Measurements from ENCODE around the gene HPD. TPM values are rescaled to one million over a fixed set of nuclear protein-coding genes. Genes with fewer than 3 reads are reported as not detected.
"Not testable (repeated sequence)": the region's sequence is repeated elsewhere in the genome, so short reads cannot be mapped to it uniquely, and the experiment has no call there.

HPD gene
- 1.0 TPM for polyA plus RNA-seq (2013, experiment 1 of 2)
- 0.30 TPM for polyA plus RNA-seq (2013, experiment 2 of 2)

GRCh38 chr12:121858662-121859572, at the start of gene HPD:
Gene HPD, minus strand, starts transcription at chr12:121858859. Its CDS starts 36 bp downstream, at chr12:121858823.
- H3K4me3 ChIP-seq (ENCODE audit: extremely low read depth, insufficient read depth, low read length, poor library complexity, severe bottlenecking): no peak within 1 kb of the TSS
- WGBS, 2 experiments (ENCODE audit: insufficient coverage in 2 of 2): 63 to 64% methylated on average over 11 to 13 of the region's 16 CpGs
- H3K4me1 ChIP-seq (ENCODE audit: control insufficient read depth, insufficient read depth, low read length, poor library complexity, severe bottlenecking): peaks cover 36% of the 10 kb centered on the region

GRCh38 chr12:121905746-121906145, 47.1 kb upstream of the HPD start:
- 94% methylated on average over 2 of the region's 4 CpGs; no CpG with 5 or more reads in 1 of the 2 experiments for WGBS, 2 experiments (ENCODE audit: insufficient coverage in 2 of 2)
- Histone ChIP-seq H3K27ac (ENCODE audit: low read depth, low read length, severe bottlenecking) (no peak overlapping the region), H3K36me3 (ENCODE audit: control insufficient read depth, insufficient read depth, low read length) (peaks cover 64% of the 10 kb centered on the region)

More at GRCh38 chr12:121858662-121859572, at the start of gene HPD:
- peak within 1 kb of the TSS; percentile 97 for H3K27ac ChIP-seq (ENCODE audit: low read depth, low read length, severe bottlenecking)
- no peaks in the 10 kb centered on the region for H3K36me3 ChIP-seq (ENCODE audit: control insufficient read depth, insufficient read depth, low read length)
- H3K9me3 ChIP-seq (ENCODE audit: control insufficient read depth, low read length): no peaks in the 10 kb centered on the region

GRCh38 chr12:121903202-121903601, 44.5 kb upstream of the HPD start:
- Histone ChIP-seq H3K36me3 (ENCODE audit: control insufficient read depth, insufficient read depth, low read length) (peaks cover 67% of the 10 kb centered on the region), H3K27ac (ENCODE audit: low read depth, low read length, severe bottlenecking) (no peak overlapping the region), H3K4me3 (ENCODE audit: extremely low read depth, insufficient read depth, low read length, poor library complexity, severe bottlenecking) (no peak overlapping the region), H3K9me3 (ENCODE audit: control insufficient read depth, low read length) (no peaks in the 10 kb centered on the region), H3K4me1 (ENCODE audit: control insufficient read depth, insufficient read depth, low read length, poor library complexity, severe bottlenecking) (no peaks in the 10 kb centered on the region)
- WGBS, 2 experiments (ENCODE audit: insufficient coverage in 2 of 2): 67 to 80% methylated on average over 1 of the region's 2 CpGs

More at GRCh38 chr12:121905746-121906145, 47.1 kb upstream of the HPD start:
- Histone ChIP-seq H3K4me1 (ENCODE audit: control insufficient read depth, insufficient read depth, low read length, poor library complexity, severe bottlenecking) (no peaks in the 10 kb centered on the region), H3K4me3 (ENCODE audit: extremely low read depth, insufficient read depth, low read length, poor library complexity, severe bottlenecking) (no peak overlapping the region), H3K9me3 (ENCODE audit: control insufficient read depth, low read length) (no peaks in the 10 kb centered on the region)

- Histone ChIP-seq H3K4me3 (ENCODE audit: extremely low read depth, insufficient read depth, low read length, poor library complexity, severe bottlenecking) (no peak overlapping the region), H3K4me1 (ENCODE audit: control insufficient read depth, insufficient read depth, low read length, poor library complexity, severe bottlenecking) (peaks cover under 1% of the 10 kb centered on the region), H3K36me3 (ENCODE audit: control insufficient read depth, insufficient read depth, low read length) (peaks cover 75% of the 10 kb centered on the region), H3K9me3 (ENCODE audit: control insufficient read depth, low read length) (no peaks in the 10 kb centered on the region), H3K27ac (ENCODE audit: low read depth, low read length, severe bottlenecking) (no peak overlapping the region)
- 94 to 97% methylated on average over 14 of the region's 14 CpGs for WGBS, 2 experiments (ENCODE audit: insufficient coverage in 2 of 2)
Observed at GRCh38 chr12:121899590-121899989, 40.9 kb upstream of the HPD start.

GRCh38 chr12:121898287-121898686, 39.6 kb upstream of the HPD start:
- H3K9me3 ChIP-seq (ENCODE audit: control insufficient read depth, low read length): no peaks in the 10 kb centered on the region
- H3K36me3 ChIP-seq (ENCODE audit: control insufficient read depth, insufficient read depth, low read length): peaks cover 70% of the 10 kb centered on the region
- WGBS, 2 experiments (ENCODE audit: insufficient coverage in 2 of 2): 83 to 100% methylated on average over 1 to 4 of the region's 5 CpGs
- H3K27ac ChIP-seq (ENCODE audit: low read depth, low read length, severe bottlenecking): no peak overlapping the region
- no peak overlapping the region for H3K4me3 ChIP-seq (ENCODE audit: extremely low read depth, insufficient read depth, low read length, poor library complexity, severe bottlenecking)
- peaks cover 10% of the 10 kb centered on the region for H3K4me1 ChIP-seq (ENCODE audit: control insufficient read depth, insufficient read depth, low read length, poor library complexity, severe bottlenecking)

GRCh38 chr12:121894633-121895032, 36.0 kb upstream of the HPD start:
- H3K27ac ChIP-seq (ENCODE audit: low read depth, low read length, severe bottlenecking): no peak overlapping the region
- no peaks in the 10 kb centered on the region for H3K9me3 ChIP-seq (ENCODE audit: control insufficient read depth, low read length)
- no peak overlapping the region for H3K4me3 ChIP-seq (ENCODE audit: extremely low read depth, insufficient read depth, low read length, poor library complexity, severe bottlenecking)
- WGBS, 2 experiments (ENCODE audit: insufficient coverage in 2 of 2): 86% methylated on average over 4 of the region's 7 CpGs; no CpG with 5 or more reads in 1 of the 2 experiments
- H3K36me3 ChIP-seq (ENCODE audit: control insufficient read depth, insufficient read depth, low read length): peaks cover 44% of the 10 kb centered on the region
- H3K4me1 ChIP-seq (ENCODE audit: control insufficient read depth, insufficient read depth, low read length, poor library complexity, severe bottlenecking): peaks cover 15% of the 10 kb centered on the region

- Histone ChIP-seq H3K4me1 (ENCODE audit: control insufficient read depth, insufficient read depth, low read length, poor library complexity, severe bottlenecking) (peaks cover 15% of the 10 kb centered on the region), H3K9me3 (ENCODE audit: control insufficient read depth, low read length) (no peaks in the 10 kb centered on the region), H3K27ac (ENCODE audit: low read depth, low read length, severe bottlenecking) (peak overlapping the region; percentile 16)
Observed at GRCh38 chr12:121893961-121894460, 35.4 kb upstream of the HPD start.

GRCh38 chr12:121892673-121893561, 34.3 kb upstream of the HPD start:
- WGBS, 2 experiments (ENCODE audit: insufficient coverage in 2 of 2): 90 to 93% methylated on average over 9 to 10 of the region's 13 CpGs
- Histone ChIP-seq H3K36me3 (ENCODE audit: control insufficient read depth, insufficient read depth, low read length) (peaks cover 30% of the 10 kb centered on the region), H3K4me3 (ENCODE audit: extremely low read depth, insufficient read depth, low read length, poor library complexity, severe bottlenecking) (no peak overlapping the region), H3K4me1 (ENCODE audit: control insufficient read depth, insufficient read depth, low read length, poor library complexity, severe bottlenecking) (peaks cover 15% of the 10 kb centered on the region), H3K27ac (ENCODE audit: low read depth, low read length, severe bottlenecking) (no peak overlapping the region), H3K9me3 (ENCODE audit: control insufficient read depth, low read length) (no peaks in the 10 kb centered on the region)

More at GRCh38 chr12:121893961-121894460, 35.4 kb upstream of the HPD start:
- peaks cover 38% of the 10 kb centered on the region for H3K36me3 ChIP-seq (ENCODE audit: control insufficient read depth, insufficient read depth, low read length)
- 100% methylated on average over 1 of the region's 1 CpG for WGBS, 2 experiments (ENCODE audit: insufficient coverage in 2 of 2)
- H3K4me3 ChIP-seq (ENCODE audit: extremely low read depth, insufficient read depth, low read length, poor library complexity, severe bottlenecking): no peak overlapping the region

GRCh38 chr12:121889661-121890060, 31.0 kb upstream of the HPD start:
- peaks cover 11% of the 10 kb centered on the region for H3K36me3 ChIP-seq (ENCODE audit: control insufficient read depth, insufficient read depth, low read length)
- not testable (repeated sequence) for H3K27ac ChIP-seq (ENCODE audit: low read depth, low read length, severe bottlenecking); H3K9me3 ChIP-seq (ENCODE audit: control insufficient read depth, low read length)
- WGBS, 2 experiments (ENCODE audit: insufficient coverage in 2 of 2): 80 to 89% methylated on average over 6 of the region's 6 CpGs
- peak overlapping the region; percentile 78 for H3K4me3 ChIP-seq (ENCODE audit: extremely low read depth, insufficient read depth, low read length, poor library complexity, severe bottlenecking)
- H3K4me1 ChIP-seq (ENCODE audit: control insufficient read depth, insufficient read depth, low read length, poor library complexity, severe bottlenecking): peaks cover 15% of the 10 kb centered on the region

- Histone ChIP-seq H3K36me3 (ENCODE audit: control insufficient read depth, insufficient read depth, low read length) (peaks cover 9% of the 10 kb centered on the region), H3K27ac (ENCODE audit: low read depth, low read length, severe bottlenecking) (peak overlapping the region; percentile 97), H3K4me3 (ENCODE audit: extremely low read depth, insufficient read depth, low read length, poor library complexity, severe bottlenecking) (peak overlapping the region; percentile 78), H3K4me1 (ENCODE audit: control insufficient read depth, insufficient read depth, low read length, poor library complexity, severe bottlenecking) (peaks cover 11% of the 10 kb centered on the region), H3K9me3 (ENCODE audit: control insufficient read depth, low read length) (no peaks in the 10 kb centered on the region)
- WGBS, 2 experiments (ENCODE audit: insufficient coverage in 2 of 2): 6 to 11% methylated on average over 7 of the region's 7 CpGs
Observed at GRCh38 chr12:121889274-121889624, 30.6 kb upstream of the HPD start.
